OCI-LY7 (cell line): ENCODE measurements around the gene TRIM8. TPM values are rescaled to one million over a fixed set of nuclear protein-coding genes. Genes with fewer than 3 reads are reported as not detected.

Source experiments
- BruUV-seq: library from RNA; stranded (reverse); fragments of 400-500 nt; replicated peaks from 2 replicates; lab custom pipeline; 2021; lab: Mats Ljungman, UMichigan
- CTCF ChIA-PET: fragments of 300-600 bp; sonication (Branson Sonifier 250); formaldehyde crosslinking; loops from one replicate; lab custom pipeline; 2022; ENCODE audit warnings: antibody characterized with exemption; ENCODE audit not compliant: unreplicated experiment; lab: Charles Lee
- POLR2A ChIA-PET: fragments of 300-600 bp; sonication (Branson Sonifier 250); formaldehyde crosslinking; loops from one replicate; lab custom pipeline; 2022; ENCODE audit warnings: antibody characterized with exemption; lab: Charles Lee
- DNase-seq: peaks from one replicate; pipeline ENCODE4 v3.0.0-alpha.2; 2015; ENCODE audit warnings: low spot score
- H2AFZ ChIP-seq: fragments of 200-600 bp; sonication (generic), shearing (Covaris generic); 2 replicates; pipeline ENCODE4 v1.6.1; 2014; ENCODE audit warnings: mild to moderate bottlenecking, antibody characterized with exemption, low read length, moderate library complexity
- H3K27ac ChIP-seq: fragments of 200-600 bp; sonication (generic); 2 replicates; pipeline ENCODE4 v1.5.1; 2014; ENCODE audit warnings: mixed run types, low read depth, mild to moderate bottlenecking, moderate library complexity, low read length, inconsistent platforms; ENCODE audit not compliant: poor library complexity, severe bottlenecking
- H3K36me3 ChIP-seq: fragments of 200-600 bp; sonication (generic); 2 replicates; pipeline ENCODE4 v1.6.1; 2014; ENCODE audit warnings: mild to moderate bottlenecking, antibody characterized with exemption, low read length, moderate library complexity, mixed read lengths; ENCODE audit not compliant: insufficient read depth
- H3K4me1 ChIP-seq: fragments of 200-600 bp; sonication (generic); 2 replicates; pipeline ENCODE4 v1.5.1; 2014; ENCODE audit warnings: mild to moderate bottlenecking, low read length; ENCODE audit not compliant: insufficient read depth, poor library complexity, severe bottlenecking
- H3K4me2 ChIP-seq: fragments of 200-600 bp; sonication (generic); 2 replicates; pipeline ENCODE4 v1.6.1; 2014; ENCODE audit warnings: mild to moderate bottlenecking, low read length
- H3K4me3 ChIP-seq: fragments of 200-600 bp; sonication (generic); 2 replicates; pipeline ENCODE4 v1.5.1; 2014; ENCODE audit warnings: mild to moderate bottlenecking, low read depth, low read length; ENCODE audit not compliant: poor library complexity, severe bottlenecking
- H3K79me2 ChIP-seq: fragments of 200-600 bp; sonication (generic); 2 replicates; pipeline ENCODE4 v1.6.1; 2016; ENCODE audit warnings: low read depth, mild to moderate bottlenecking, low read length, moderate library complexity, mixed read lengths; ENCODE audit not compliant: insufficient read depth
- H3K9me2 ChIP-seq: fragments of 200-600 bp; sonication (generic); 2 replicates; pipeline ENCODE4 v1.6.1; 2016; ENCODE audit warnings: mild to moderate bottlenecking, low read length, mixed read lengths; ENCODE audit not compliant: insufficient read depth
- H3K9me3 ChIP-seq: fragments of 200-600 bp; sonication (generic); 2 replicates; pipeline ENCODE4 v1.6.1; 2014; ENCODE audit warnings: mild to moderate bottlenecking, mixed run types, low read length, mixed read lengths
- H4K20me1 ChIP-seq: fragments of 200-600 bp; sonication (generic); 2 replicates; pipeline ENCODE4 v1.6.1; 2014; ENCODE audit warnings: mild to moderate bottlenecking, antibody characterized with exemption, low read length, moderate library complexity, mixed read lengths; ENCODE audit not compliant: insufficient read depth
- CTCF ChIP-seq: fragments of 200-600 bp; sonication (generic); conservative IDR thresholded peaks from 2 replicates; pipeline ENCODE4 v1.5.1; 2014; ENCODE audit warnings: mild to moderate bottlenecking, antibody characterized with exemption, low read length, moderate library complexity, mixed read lengths
- EZH2phosphoT487 ChIP-seq: fragments of 200-600 bp; sonication (generic); IDR thresholded peaks from 2 replicates; pipeline ENCODE4 v1.6.1; 2018; ENCODE audit warnings: low read depth, borderline replicate concordance, mild to moderate bottlenecking, mixed run types, antibody characterized with exemption, low read length, moderate library complexity, mixed read lengths
- intact Hi-C: fragments of 100-400 bp; cut with micrococcal nuclease; formaldehyde crosslinking; loops from one replicate; pipeline ENCODE4 v1.10.0; 2022; ENCODE audit not compliant: unreplicated experiment
- total RNA-seq, 2 experiments: library from RNA; depleted of rRNA in 1 of 2; stranded (reverse); fragments of >200 nt in 1 of 2; shearing (Covaris generic) in 1 of 2; gene quantifications; 2 replicates each; pipeline ENCODE4 v1.2.3, GENCODE V29; 2014 to 2022

TRIM8 gene
- total RNA-seq, 2 experiments from 2014 or later: 54.2 to 92.1 TPM

GRCh38 chr10:102651455-102652169, 7.3 kb downstream of the TRIM8 start:
- peaks cover 67% of the 10 kb centered on the region for H3K36me3 ChIP-seq
- H3K4me2 ChIP-seq: peak overlapping the region; percentile 82
- BruUV-seq: no TSS peak
- CTCF ChIA-PET: interaction anchor here (0.6 to 2.1 kb wide), 2 partner anchors 9 to 355 kb away, joined by 4 to 7 read pairs; no protein-coding TSS in a partner anchor
- DNase-seq: no peak
- H3K9me2 ChIP-seq: no peaks in the 10 kb centered on the region
- peaks cover 80% of the 10 kb centered on the region for H3K79me2 ChIP-seq
- peak overlapping the region; percentile 84 for H3K4me3 ChIP-seq
- H2AFZ ChIP-seq: no peak overlapping the region
- H3K9me3 ChIP-seq: no peaks in the 10 kb centered on the region
- TF ChIP-seq CTCF (no peak), EZH2phosphoT487 (no peak)
- intact Hi-C loops: loop anchor here (1.0 kb wide), 1 partner anchor 10 kb away; no protein-coding TSS in a partner anchor
- POLR2A ChIA-PET: interaction anchor here (0.6 to 2.1 kb wide), 5 partner anchors 9 to 63 kb away, joined by 3 to 6 read pairs (median 4); partner anchors contain the start of genes ARL3 and SFXN2
- H3K4me1 ChIP-seq: peaks cover 73% of the 10 kb centered on the region
- H4K20me1 ChIP-seq: 0 out of 2 replicates have a peak, but pooled peaks cover 4% of the 10 kb centered on the region
- peak overlapping the region; percentile 95 for H3K27ac ChIP-seq

- ChIA-PET CTCF (no interaction called here), POLR2A (interaction anchor here (1.0 to 1.5 kb wide), 3 partner anchors 8 to 525 kb away, joined by 3 to 5 read pairs (median 3); no protein-coding TSS in a partner anchor)
- intact Hi-C loops: loop anchor here (1.0 kb wide), 1 partner anchor 9 kb away; no protein-coding TSS in a partner anchor
- H3K4me1 ChIP-seq: peaks cover 66% of the 10 kb centered on the region
- DNase-seq: peak; percentile 71
- TF ChIP-seq CTCF: no peak
- no peak for TF ChIP-seq EZH2phosphoT487
- peaks cover 75% of the 10 kb centered on the region for H3K36me3 ChIP-seq
- peak overlapping the region; percentile 84 for H3K4me3 ChIP-seq
- H3K9me3 ChIP-seq: no peaks in the 10 kb centered on the region
- peaks cover 72% of the 10 kb centered on the region for H3K79me2 ChIP-seq
- BruUV-seq: no TSS peak
- 0 out of 2 replicates have a peak, but pooled peaks cover 4% of the 10 kb centered on the region for H4K20me1 ChIP-seq
- H3K9me2 ChIP-seq: no peaks in the 10 kb centered on the region
- peak overlapping the region; percentile 95 for H3K27ac ChIP-seq
- no peak overlapping the region for H2AFZ ChIP-seq
- H3K4me2 ChIP-seq: peak overlapping the region; percentile 82
These were observed 8.1 kb downstream of the TRIM8 start for GRCh38 chr10:102652170-102652916.
